NK-92 (cell line): ENCODE data around the gene NSRP1.
"Not testable (repeated sequence)": the region's sequence is repeated elsewhere in the genome, so short reads cannot be mapped to it uniquely, and the experiment has no call there.

Source experiments
- DNase-seq: peaks from one replicate; lab custom pipeline; 2025; ENCODE audit not compliant: unreplicated experiment; lab: John Stamatoyannopoulos, UW

NSRP1 gene, protein sequence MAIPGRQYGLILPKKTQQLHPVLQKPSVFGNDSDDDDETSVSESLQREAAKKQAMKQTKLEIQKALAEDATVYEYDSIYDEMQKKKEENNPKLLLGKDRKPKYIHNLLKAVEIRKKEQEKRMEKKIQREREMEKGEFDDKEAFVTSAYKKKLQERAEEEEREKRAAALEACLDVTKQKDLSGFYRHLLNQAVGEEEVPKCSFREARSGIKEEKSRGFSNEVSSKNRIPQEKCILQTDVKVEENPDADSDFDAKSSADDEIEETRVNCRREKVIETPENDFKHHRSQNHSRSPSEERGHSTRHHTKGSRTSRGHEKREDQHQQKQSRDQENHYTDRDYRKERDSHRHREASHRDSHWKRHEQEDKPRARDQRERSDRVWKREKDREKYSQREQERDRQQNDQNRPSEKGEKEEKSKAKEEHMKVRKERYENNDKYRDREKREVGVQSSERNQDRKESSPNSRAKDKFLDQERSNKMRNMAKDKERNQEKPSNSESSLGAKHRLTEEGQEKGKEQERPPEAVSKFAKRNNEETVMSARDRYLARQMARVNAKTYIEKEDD

DNA sequence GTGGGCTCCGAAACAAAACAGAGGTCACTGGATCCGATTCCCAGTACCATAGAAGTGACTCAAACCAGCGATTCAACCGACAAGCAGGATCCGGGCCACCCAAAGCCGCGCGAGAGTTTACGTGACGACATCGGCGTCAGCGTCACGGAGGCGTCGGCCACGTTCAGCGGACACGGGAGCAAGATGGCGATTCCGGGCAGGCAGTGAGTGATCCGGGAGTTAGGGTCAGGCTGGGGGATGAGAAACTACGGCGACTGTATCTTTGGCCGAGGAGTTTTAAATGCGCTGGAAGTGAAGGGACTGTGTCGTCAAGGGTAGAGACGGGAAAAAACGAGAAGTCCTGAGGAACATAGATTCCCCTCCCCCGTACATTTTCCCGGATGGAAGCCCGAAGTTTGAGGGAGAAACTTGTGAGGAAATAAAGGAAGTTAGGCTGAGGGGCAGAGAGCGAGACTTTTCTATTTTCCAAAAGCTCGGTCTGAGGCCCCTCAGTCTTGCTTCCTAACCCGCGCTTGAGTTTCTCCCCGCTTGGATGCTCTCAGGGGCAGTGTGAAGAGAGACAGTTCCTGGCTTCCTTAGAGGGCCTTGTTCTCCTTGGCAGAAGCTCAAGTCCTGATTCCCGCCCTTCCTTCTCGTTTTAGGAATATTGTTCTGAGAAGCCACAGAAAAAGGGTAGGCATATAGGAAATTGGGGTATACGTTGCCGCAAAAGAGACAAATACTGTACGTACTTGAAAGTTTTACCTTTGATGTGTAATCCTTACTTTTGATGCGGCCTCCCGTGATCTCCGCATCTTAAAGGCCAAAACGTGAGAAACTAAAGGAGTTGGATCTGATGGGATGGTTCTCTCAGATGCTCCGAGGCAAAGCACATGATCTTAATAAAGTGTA lies at the start of gene NSRP1:
Gene NSRP1 (plus strand): TSS at position 156 of the 891 bp plus-strand sequence. CDS start 28 bp downstream, at position 184.
- peak; percentile 29 for DNase-seq

DNA sequence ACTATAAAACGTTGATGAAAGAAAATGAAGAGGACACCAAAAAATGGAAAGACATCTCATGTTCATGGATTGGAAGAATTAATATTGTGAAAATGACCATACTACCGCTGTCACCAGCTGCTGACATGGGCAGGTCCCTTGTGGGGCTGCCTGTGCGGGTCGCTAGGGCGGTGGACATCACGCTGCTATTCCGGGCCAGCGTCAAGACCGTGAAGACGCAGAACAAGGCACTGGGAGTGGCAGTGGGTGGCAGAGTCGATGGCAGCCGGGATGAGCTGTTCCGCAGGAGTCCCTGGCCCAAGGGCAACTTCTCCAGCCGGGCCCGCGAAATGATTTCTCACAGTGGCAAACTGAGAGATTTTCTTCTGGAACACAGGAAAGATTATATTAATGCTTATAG lies 48.2 kb upstream of the NSRP1 start:
- DNase-seq = no peak

DNA sequence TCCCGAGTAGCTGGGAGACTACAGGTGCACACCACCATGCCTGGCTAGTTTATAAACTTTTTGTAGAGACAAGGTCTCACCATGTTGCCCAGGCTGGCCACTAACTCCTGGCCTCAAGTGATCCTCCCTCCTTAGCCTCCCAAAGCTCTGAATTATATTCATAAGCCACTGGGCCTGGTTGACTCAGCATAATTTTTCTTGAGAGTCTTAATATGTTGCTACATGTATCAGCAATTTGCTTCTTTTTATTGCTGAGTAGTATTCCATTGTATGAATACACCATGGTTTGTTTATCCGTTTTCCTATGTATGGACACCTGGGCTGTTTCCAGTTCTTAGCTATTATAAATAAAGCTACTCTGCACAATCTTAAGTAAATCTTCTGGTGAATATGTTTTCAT lies 42.4 kb upstream of the NSRP1 start:
- no peak for DNase-seq

DNA sequence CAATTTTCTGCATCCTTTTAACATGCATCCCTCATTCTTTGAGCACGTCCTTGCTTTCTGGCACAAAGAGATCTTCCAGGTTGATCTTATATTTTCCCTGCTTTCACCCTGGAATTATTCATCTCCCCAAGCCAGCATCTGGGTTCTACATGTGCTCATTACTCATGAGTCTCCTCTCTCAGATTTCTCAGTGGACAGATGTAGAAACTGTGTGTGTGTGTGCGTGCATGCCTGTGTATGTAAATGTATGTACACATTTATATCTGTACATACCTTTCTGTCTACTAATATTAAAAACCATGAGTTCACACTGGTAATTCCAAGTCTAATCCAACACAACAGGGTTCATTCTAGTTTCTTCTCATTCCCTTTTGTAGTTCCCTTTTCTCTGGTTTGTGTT lies 41.9 kb upstream of the NSRP1 start:
- no peak for DNase-seq

DNA sequence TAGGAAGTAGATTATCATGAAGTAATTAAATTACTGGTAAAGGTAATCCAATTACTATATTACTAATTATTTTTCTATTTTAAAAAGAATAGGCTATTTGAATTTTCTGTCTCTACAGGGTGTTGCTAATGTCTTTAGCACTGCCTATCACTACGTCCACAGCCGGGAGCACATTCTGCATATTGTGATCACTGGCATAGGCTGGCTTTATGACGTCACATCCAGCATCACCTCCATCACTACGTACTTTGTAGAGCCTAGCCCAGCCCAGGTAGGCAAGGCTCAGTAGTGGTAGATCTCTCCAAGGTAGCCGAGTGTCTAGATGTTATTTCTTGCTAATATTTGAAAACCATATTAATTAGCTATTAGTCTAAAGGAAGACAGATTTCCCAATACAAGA lies 33.8 kb upstream of the NSRP1 start:
- DNase-seq = no peak

DNA sequence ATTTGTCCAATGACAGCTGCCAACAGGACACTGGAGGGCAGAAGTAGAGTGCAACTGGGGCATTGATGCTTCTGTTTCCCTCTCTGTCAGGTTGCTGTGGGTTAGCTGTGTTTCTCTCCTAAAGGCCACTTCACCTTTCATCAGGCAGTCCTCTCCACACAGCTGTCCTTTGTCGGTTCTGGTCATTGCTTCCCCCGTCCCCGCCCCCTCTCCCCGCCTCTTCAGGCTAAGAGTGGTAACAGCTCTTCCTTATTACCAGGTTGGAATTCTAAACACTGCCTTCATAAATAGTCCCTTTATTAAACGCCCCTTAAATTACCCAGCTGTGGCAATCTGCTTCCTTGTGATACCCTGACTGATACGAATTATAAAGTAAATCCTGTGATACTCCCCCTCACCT lies 31.8 kb upstream of the NSRP1 start:
- no peak for DNase-seq

DNA sequence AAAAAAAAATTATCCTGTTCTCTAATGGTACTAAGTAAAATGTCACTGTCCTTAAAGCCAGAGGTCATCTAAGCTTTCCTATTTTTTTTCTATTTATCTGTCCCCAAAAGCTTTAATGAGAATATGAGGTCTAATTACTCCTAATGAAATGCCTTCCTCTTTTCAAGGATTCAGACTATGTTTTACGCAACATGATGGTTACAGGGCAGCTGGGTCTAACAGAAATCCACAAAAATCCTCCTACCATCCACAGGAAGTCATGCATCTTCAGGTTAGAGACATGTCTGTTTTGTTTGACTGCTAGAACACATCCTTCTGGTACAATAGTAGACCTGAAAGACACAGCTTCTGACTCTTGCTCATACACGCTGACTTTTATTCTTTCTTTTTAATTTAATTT lies 29.7 kb upstream of the NSRP1 start:
- DNase-seq = no peak

DNA sequence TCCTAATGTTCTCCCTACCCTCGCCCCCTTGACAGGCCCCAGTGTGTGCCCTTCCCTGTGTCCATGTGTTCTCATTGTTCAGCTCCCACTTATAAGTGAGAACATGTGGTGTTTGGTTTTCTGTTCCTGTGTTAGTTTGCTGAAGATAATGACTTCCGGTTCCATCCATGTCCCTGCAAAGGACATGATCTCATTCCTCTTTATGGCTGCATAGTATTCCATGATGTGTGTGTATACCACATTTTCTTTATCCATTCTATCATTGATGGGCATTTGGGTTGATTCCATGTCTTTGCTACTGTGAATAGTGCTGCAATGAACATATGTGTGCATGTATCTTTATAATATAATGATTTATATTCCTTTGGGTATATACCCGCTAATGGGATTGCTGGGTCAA lies 29.2 kb upstream of the NSRP1 start:
- DNase-seq = not testable (repeated sequence)

DNA sequence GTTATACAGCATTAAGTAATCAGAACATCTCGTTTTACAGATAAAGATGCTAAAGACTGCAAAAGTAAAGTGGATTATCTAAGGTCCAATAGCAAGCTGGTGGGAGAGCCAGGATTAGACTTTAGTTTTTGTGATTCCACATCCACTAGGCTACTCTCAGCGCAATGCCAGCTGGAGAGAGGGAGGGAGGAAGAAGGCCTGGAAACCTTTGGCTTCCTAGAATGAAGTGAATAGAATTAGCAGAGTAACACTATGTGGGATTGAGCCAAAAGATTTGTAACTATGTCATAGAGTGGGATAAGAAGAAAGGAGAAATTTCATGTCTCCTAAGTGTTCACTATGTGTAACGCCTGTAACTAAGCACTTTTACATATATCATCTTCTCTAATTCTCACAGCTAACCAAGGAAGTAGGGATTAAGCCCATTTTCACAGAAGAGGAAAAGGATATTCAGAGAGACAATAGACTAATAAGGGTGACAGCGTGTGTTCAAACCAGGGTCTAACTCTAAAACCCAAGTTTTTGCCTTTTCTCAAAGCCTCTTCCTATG lies 25.4 kb upstream of the NSRP1 start:
- no peak for DNase-seq

DNA sequence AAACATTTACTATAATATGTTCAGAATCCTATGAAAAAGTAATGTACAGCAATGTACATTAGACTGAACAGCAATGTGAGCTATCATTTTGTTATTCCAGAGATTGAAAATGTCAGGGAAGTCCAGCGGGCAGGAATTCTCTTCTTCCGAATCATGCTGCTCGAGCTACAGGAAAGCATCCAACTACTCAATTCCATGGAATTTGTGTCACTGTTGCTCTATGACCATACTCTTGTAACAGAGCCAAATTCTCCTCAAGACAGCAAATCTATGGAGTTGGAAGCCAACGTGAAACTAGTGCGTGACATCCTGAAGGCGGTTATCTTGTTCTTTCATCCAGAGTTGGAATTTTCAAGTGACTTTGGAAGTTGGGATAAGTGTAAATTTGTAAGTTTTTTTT lies 24.8 kb upstream of the NSRP1 start:
- DNase-seq = no peak

DNA sequence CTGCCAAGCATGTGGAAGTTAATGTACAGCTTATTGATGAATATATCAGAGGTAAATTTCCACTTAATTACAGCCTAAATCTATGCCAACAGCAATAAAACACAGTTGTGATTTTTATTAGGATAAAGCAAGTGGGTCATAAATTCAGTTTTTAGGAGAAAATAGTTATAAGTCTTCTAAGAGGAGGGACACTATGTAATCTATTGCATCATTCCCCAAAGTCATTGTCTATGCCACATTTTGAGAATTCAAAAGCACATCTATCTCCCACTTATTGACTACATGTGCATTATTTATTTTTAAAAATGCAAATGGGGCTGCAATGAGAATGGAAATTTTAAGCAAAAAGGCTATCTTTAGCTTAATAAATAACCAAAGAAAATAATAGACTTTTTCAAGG lies 23.7 kb upstream of the NSRP1 start:
- DNase-seq = no peak

DNA sequence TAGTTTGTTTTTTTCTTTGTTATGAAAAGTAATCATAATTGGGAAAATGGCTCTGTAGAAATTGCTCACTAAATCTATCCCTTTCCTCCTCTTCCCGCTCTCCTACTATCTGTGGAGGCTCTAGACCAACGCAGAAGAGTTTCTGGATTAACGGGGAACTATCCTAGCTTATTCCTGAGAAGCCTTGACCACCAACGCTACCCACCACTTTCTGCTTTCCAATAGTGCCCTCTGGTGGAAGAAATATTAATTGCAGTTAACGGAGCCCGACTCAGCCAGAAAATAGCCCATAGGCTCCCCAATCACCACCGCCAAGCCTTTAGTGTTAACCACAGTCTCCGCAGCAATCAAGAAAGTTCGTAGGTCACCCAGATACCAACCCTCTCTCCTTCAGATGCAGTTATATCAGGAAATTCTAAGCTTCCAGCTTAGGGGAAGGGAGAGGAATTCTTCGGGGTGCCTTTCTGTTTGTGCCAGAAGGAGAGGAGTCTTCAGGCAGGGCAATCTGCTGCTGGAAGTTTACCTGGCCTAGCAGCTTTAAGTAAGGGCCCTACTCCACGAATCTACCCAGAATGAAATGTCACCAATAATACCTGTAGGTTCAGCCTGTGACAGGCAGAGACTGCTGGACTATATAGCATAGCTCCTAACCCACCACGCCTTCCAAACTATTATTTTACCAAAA lies 23.0 kb upstream of the NSRP1 start:
- DNase-seq = no peak

DNA sequence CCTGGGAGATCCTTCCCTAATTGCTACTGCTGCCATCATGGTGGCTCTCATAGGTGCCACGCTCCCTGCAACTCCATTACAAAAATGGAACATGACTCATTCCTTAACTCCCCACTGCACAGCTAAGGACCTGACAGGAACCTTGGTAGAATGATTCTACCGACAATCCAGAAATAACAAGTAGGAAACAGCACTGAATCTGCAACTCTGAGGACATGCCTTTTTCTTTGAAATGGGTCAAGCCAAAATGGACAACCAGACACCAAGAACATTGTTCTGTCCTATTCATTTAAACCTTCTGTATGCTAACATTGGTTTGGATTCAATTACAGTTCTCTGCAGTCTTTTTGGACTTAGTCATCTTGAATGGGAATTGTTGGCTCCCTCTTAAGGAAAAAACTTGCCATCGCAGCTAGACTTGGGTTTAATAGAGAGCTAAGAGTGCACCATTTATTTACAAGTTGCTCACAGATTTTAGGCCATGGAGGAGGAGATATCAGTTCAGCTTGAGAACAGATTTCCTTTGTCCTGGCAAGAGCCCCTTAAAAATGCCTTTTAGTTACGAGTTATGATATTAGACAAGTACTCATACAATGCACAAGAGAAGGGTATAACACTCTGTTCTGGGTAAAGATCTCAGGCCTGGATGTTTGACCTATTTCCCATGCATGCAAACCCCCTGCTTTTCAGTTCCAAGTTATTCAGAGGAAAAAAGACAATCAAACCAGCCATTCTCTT lies 20.9 kb upstream of the NSRP1 start:
- no peak for DNase-seq

DNA sequence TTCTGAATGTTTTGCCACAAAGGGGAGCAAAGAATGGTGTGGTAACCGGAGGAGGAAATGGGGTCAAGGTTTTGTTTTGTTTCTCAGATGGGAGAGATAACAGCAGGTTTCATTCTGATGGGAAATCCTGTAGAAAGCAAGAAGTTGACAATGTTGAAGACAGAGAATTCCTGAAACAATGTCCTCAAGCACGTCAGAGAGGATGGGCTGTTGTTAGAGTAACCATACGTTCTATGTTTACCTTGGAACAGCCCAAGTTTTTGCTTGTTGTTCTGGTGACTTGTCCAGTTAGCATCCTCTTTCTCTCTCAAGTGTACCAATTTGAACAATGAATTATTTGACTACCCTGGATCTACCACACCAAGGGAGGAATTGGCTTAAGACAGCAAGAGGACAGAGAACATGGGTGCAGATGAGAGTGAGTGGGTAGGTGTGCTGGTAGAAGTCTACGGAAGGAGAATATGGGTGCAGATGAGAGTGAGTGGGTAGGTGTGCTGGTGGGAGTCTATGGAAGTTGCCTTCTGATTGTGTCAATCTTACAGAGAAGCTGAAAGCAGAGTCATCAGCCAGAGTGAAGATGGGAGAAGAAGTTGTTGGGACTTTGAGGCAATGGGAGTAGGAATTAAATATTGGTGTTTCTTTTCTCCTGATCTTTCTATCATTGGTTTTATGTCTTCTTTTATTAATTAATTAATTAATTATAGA lies 14.8 kb upstream of the NSRP1 start:
- no peak for DNase-seq

DNA sequence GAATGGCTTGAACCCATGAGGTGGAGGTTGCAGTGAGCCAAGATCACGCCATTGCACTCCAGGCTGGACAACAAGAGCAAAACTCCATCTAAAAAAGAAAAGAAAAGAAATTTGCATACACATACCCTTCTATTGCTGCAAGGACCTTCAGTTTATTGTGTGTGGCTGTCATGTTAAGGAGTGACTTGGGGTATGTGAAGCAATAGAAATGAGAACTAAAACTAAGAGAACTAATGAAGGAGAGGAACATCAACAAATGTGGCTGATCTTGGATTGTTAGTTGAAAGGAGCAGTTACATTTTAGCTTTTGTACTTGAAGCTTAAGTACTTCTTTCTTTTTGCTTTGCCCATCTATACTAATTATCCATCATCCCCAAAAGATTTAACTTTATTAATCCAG lies 12.7 kb upstream of the NSRP1 start:
- DNase-seq = no peak

DNA sequence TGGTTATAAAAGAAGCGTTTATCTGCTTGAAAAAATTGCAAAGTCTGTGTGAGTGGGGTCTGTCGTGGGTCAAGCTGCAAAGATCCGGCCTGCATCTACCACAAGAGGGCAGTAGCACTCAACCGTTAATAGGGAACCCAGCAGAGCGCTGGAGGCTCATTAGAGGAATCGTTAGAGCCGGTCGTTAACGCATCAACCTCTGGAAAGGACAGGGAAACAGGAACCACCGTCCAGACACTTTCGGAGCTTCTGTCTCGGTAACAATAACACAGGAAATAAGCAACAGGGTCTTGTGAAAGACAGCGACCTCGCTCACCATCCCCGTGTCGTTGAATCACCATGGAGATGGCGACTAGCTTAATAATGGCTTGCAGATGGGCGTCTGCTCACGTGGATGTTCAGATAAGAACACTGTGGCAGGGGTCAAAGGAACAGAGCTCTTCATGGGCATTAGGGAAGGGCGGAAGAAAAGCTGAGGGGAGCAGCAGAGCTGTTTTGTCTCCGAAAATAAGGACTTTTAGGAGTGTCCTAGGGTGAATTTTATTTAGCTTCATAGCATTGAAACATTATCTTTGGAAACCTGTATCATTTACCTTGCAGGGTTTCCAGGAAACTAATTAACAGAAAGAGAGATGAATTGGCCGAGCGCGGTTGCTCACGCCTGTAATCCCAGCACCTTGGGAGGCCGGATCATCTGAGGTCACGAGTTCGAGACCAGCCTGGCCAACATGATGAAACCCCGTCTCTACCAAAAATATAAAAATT lies 11.9 kb upstream of the NSRP1 start:
- DNase-seq = no peak

DNA sequence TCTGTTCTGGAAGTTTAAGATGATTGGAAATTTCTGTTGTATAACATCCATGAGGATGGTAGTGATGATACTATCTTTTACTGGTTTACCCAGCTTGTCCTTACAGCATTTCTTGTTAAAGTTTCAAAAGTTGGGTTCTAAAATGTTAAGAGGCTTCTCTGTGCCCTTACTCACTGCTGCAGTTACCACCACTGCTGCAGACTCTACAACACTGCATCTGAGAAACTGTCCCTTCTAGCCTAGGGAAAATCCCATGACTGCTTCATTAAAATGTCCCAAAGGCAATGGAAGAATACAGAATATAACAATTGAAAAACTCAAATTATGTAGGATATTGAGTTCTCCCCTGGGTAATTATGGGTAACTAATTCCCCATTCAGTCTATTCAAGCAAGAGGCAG lies 3.8 kb upstream of the NSRP1 start:
- DNase-seq = no peak

DNA sequence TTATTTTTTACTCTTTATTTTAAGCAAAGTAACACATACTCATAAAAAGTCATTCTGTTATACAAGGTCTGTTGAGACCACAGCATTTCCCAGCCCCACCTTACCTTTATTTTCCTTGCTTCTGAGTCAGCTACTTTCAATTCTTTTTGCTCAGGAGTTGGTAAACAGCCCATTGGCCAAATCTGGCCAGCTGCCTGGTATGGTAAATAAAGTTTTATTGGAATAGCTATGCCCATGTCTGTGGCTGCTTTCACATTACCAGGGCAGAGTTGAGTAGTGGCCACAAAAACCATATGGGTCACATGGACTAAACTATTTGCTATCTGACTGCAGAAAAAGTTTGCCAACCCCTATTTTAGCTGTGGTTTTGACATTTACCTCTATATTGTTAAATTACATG lies 3.4 kb upstream of the NSRP1 start:
- no peak for DNase-seq

DNA sequence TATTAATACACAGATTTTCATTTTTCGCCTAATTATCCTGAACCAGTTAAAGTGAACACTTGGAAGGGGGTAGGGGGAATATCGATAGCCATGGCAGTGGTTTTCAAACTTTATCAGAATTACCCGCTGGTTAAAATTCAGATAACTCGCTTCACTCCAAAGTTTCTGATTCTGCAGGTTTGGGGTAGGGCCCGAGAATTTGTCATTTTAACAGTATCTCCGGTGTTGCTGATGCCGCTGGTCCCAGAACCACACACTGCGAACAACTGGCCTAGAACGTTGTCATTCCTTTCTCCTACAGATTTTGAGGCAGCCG lies 313 bp upstream of the NSRP1 start:
- no peak for DNase-seq
